ENCODE data around the gene FILIP1.

FILIP1 gene

GRCh38 chr6:75493400-75494064, at the start of gene FILIP1:
Gene FILIP1, minus strand, starts transcription at chr6:75493800. Its CDS starts 78,828 bp downstream, at chr6:75414972.
- H3K4me3 ChIP-seq (ENCODE audit: low read length), result peak within 1 kb of the TSS; percentile 63
- no peak for TF ChIP-seq ZNF274 (IDR thresholded peaks at IDR 0.05; ENCODE audit: low read depth, low read length)

- TF ChIP-seq ZNF274 (IDR thresholded peaks at IDR 0.05; ENCODE audit: low read depth, low read length), result no peak
- no peak overlapping the region for H3K4me3 ChIP-seq (ENCODE audit: low read length)
Observed at GRCh38 chr6:75543311-75543710, 49.7 kb upstream of the FILIP1 start.

- TF ChIP-seq ZNF274 (IDR thresholded peaks at IDR 0.05; ENCODE audit: low read depth, low read length), result no peak
- no peak overlapping the region for H3K4me3 ChIP-seq (ENCODE audit: low read length)
Observed at GRCh38 chr6:75539136-75539535, 45.5 kb upstream of the FILIP1 start.

GRCh38 chr6:75532521-75532920, 38.9 kb upstream of the FILIP1 start:
- no peak overlapping the region for H3K4me3 ChIP-seq (ENCODE audit: low read length)
- no peak for TF ChIP-seq ZNF274 (IDR thresholded peaks at IDR 0.05; ENCODE audit: low read depth, low read length)

GRCh38 chr6:75531174-75531573, 37.6 kb upstream of the FILIP1 start:
- no peak for TF ChIP-seq ZNF274 (IDR thresholded peaks at IDR 0.05; ENCODE audit: low read depth, low read length)
- no peak overlapping the region for H3K4me3 ChIP-seq (ENCODE audit: low read length)

GRCh38 chr6:75530696-75531095, 37.1 kb upstream of the FILIP1 start:
- H3K4me3 ChIP-seq (ENCODE audit: low read length), result no peak overlapping the region
- TF ChIP-seq ZNF274 (IDR thresholded peaks at IDR 0.05; ENCODE audit: low read depth, low read length), result no peak

GRCh38 chr6:75528423-75528822, 34.8 kb upstream of the FILIP1 start:
- no peak for TF ChIP-seq ZNF274 (IDR thresholded peaks at IDR 0.05; ENCODE audit: low read depth, low read length)
- H3K4me3 ChIP-seq (ENCODE audit: low read length), result no peak overlapping the region

GRCh38 chr6:75526502-75527127, 33.0 kb upstream of the FILIP1 start:
- TF ChIP-seq ZNF274 (IDR thresholded peaks at IDR 0.05; ENCODE audit: low read depth, low read length), result no peak
- H3K4me3 ChIP-seq (ENCODE audit: low read length), result no peak overlapping the region

GRCh38 chr6:75525682-75526081, 32.1 kb upstream of the FILIP1 start:
- TF ChIP-seq ZNF274 (IDR thresholded peaks at IDR 0.05; ENCODE audit: low read depth, low read length), result no peak
- no peak overlapping the region for H3K4me3 ChIP-seq (ENCODE audit: low read length)

GRCh38 chr6:75524322-75524972, 30.8 kb upstream of the FILIP1 start:
- TF ChIP-seq ZNF274 (IDR thresholded peaks at IDR 0.05; ENCODE audit: low read depth, low read length), result no peak
- no peak overlapping the region for H3K4me3 ChIP-seq (ENCODE audit: low read length)

GRCh38 chr6:75516757-75517156, 23.2 kb upstream of the FILIP1 start:
- H3K4me3 ChIP-seq (ENCODE audit: low read length), result no peak overlapping the region
- no peak for TF ChIP-seq ZNF274 (IDR thresholded peaks at IDR 0.05; ENCODE audit: low read depth, low read length)

- no peak for TF ChIP-seq ZNF274 (IDR thresholded peaks at IDR 0.05; ENCODE audit: low read depth, low read length)
Observed at GRCh38 chr6:75512591-75512990, 19.0 kb upstream of the FILIP1 start.

GRCh38 chr6:75505424-75505823, 11.8 kb upstream of the FILIP1 start:
- no peak overlapping the region for H3K4me3 ChIP-seq (ENCODE audit: low read length)
- no peak for TF ChIP-seq ZNF274 (IDR thresholded peaks at IDR 0.05; ENCODE audit: low read depth, low read length)

More at GRCh38 chr6:75512591-75512990, 19.0 kb upstream of the FILIP1 start:
- no peak overlapping the region for H3K4me3 ChIP-seq (ENCODE audit: low read length)

GRCh38 chr6:75504465-75505222, 11.0 kb upstream of the FILIP1 start:
- no peak for TF ChIP-seq ZNF274 (IDR thresholded peaks at IDR 0.05; ENCODE audit: low read depth, low read length)
- no peak overlapping the region for H3K4me3 ChIP-seq (ENCODE audit: low read length)
